ENCODE measurements around the gene DYDC2. TPM values are rescaled to one million over a fixed set of nuclear protein-coding genes. Genes with fewer than 3 reads are reported as not detected.

DYDC2 gene
- total RNA-seq, 1 experiment from 2014 or later = 2.8 TPM

GRCh38 chr10:80411681-80412220, 55.2 kb downstream of the DYDC2 start:
- no peak for TF ChIP-seq CTCF (conservative IDR thresholded peaks at IDR 0.05)
- Histone ChIP-seq H2AK5ac (ENCODE audit: insufficient read length, low read length) (no peak overlapping the region), H4K20me1 (ENCODE audit: control insufficient read depth, insufficient read depth, insufficient read length) (no peaks in the 10 kb centered on the region), H3K23ac (ENCODE audit: insufficient read length, low read depth, low read length) (no peak overlapping the region), H3K18ac (ENCODE audit: insufficient read length, low read depth, low read length) (no peak overlapping the region), H2BK120ac (ENCODE audit: low read depth, low read length, poor library complexity, severe bottlenecking) (no peak overlapping the region), H3K4ac (ENCODE audit: low read depth, low read length) (no peak overlapping the region), H4K8ac (replicated peaks; ENCODE audit: insufficient read length, low read depth, low read length) (no peak overlapping the region), H3K9me3 (ENCODE audit: control insufficient read depth, low read depth, low read length) (no peaks in the 10 kb centered on the region), H4K5ac (ENCODE audit: insufficient read length, low read depth, low read length) (no peak overlapping the region), H2BK20ac (ENCODE audit: low read depth, low read length, poor library complexity, severe bottlenecking) (no peak overlapping the region), H3K79me2 (ENCODE audit: insufficient read depth, low read length) (peaks cover 4% of the 10 kb centered on the region; the same call in 1 of the 2 replicates), H3K9ac (ENCODE audit: extremely low read depth, insufficient read length, low read length) (no peak overlapping the region), H2BK12ac (ENCODE audit: insufficient read length, low read depth, low read length) (no peak overlapping the region), H3K27ac (ENCODE audit: insufficient read length, low read depth, low read length) (no peak overlapping the region), H2BK5ac (ENCODE audit: insufficient read length, low read length) (no peak overlapping the region), H3K27me3 (ENCODE audit: insufficient read depth, low read length) (peaks cover 4% of the 10 kb centered on the region; the same call in 1 of the 2 replicates), H3T11ph (ENCODE audit: low read length) (no peak overlapping the region), H3K4me2 (ENCODE audit: insufficient read depth, insufficient read length, low read length) (no peak overlapping the region), H3K79me1 (ENCODE audit: insufficient read depth, low read depth, low read length, poor library complexity, severe bottlenecking) (no peaks in the 10 kb centered on the region), H3K14ac (ENCODE audit: insufficient read depth, low read length) (no peak overlapping the region), H3K4me1 (ENCODE audit: insufficient read depth, low read length) (no peaks in the 10 kb centered on the region; the same call in 1 of the 2 replicates), H2BK15ac (ENCODE audit: low read depth, low read length) (no peak overlapping the region), H4K91ac (ENCODE audit: insufficient read length, low read depth, low read length) (no peak overlapping the region), H3K23me2 (ENCODE audit: insufficient read length, low read depth, low read length, poor library complexity, severe bottlenecking) (peaks cover 8% of the 10 kb centered on the region), H3K56ac (ENCODE audit: insufficient read length, low read depth, low read length) (no peak overlapping the region), H2AFZ (ENCODE audit: low read length) (no peak overlapping the region)
- Mint-ChIP-seq H3K27me3 (ENCODE audit: low read depth) (peaks cover 35% of the 10 kb centered on the region), H3K9me3 (no peaks in the 10 kb centered on the region), H3K27ac (no peak overlapping the region), H3K4me1 (peaks cover 53 to 62% of the 10 kb centered on the region in 2 experiments), H3K4me3 (no peak overlapping the region), H3K36me3 (ENCODE audit: insufficient read depth in 1 of 3, low read depth in 3 of 3) (peaks cover 2 to 15% (median 3%) of the 10 kb centered on the region in 3 experiments; a peak in 5 of 7 replicates)
- no peak for DNase-seq
- WGBS (ENCODE audit: extremely low coverage, insufficient read length, low lambda C conversion rate) = no CpG with 5 or more reads among the region's 1 CpG
